ENCODE measurements around the gene CASZ1.

The CASZ1 gene

GRCh38 chr1:10647414-10648170 lies 148.9 kb downstream of the CASZ1 start:
- no peak for DNase-seq

- no peak for DNase-seq
These were observed 150.0 kb downstream of the CASZ1 start for GRCh38 chr1:10646347-10646861.

GRCh38 chr1:10644307-10645128 lies 151.9 kb downstream of the CASZ1 start:
- DNase-seq: no peak

GRCh38 chr1:10643607-10644306 lies 152.7 kb downstream of the CASZ1 start:
- no peak for DNase-seq

GRCh38 chr1:10642403-10643080 lies 153.9 kb downstream of the CASZ1 start:
- DNase-seq: no peak

- no peak for DNase-seq
These were observed 154.5 kb downstream of the CASZ1 start for GRCh38 chr1:10641976-10642375.

- no peak for DNase-seq
These were observed 155.4 kb downstream of the CASZ1 start for GRCh38 chr1:10640843-10641553.

- DNase-seq: no peak
These were observed 156.5 kb downstream of the CASZ1 start for GRCh38 chr1:10639775-10640578.

GRCh38 chr1:10639011-10639774 lies 157.3 kb downstream of the CASZ1 start:
- no peak for DNase-seq

- DNase-seq: no peak
These were observed 157.9 kb downstream of the CASZ1 start for GRCh38 chr1:10638559-10639005.

GRCh38 chr1:10637834-10638558 lies 158.4 kb downstream of the CASZ1 start:
- no peak for DNase-seq

GRCh38 chr1:10637400-10637799 lies 159.0 kb downstream of the CASZ1 start:
- no peak for DNase-seq

GRCh38 chr1:10635992-10636391 lies 160.5 kb downstream of the CASZ1 start:
- no peak for DNase-seq

- DNase-seq: no peak
These were observed 161.2 kb downstream of the CASZ1 start for GRCh38 chr1:10635085-10635896.

GRCh38 chr1:10634428-10635084 lies 161.9 kb downstream of the CASZ1 start:
- DNase-seq: no peak

GRCh38 chr1:10634075-10634427 lies 162.4 kb downstream of the CASZ1 start:
- no peak for DNase-seq

- no peak for DNase-seq
These were observed 163.0 kb downstream of the CASZ1 start for GRCh38 chr1:10633416-10633815.

GRCh38 chr1:10632691-10633090 lies 163.8 kb downstream of the CASZ1 start:
- no peak for DNase-seq

Measured in KG1 (cell line).